H9 (cell line): ENCODE data around the gene ARHGAP40. TPM values are rescaled to one million over a fixed set of nuclear protein-coding genes. Genes with fewer than 3 reads are reported as not detected.

Experiments used
- DNase-seq: peaks from one replicate; pipeline ENCODE4 v3.0.0-alpha.2; 2017
- H2AFZ ChIP-seq: one replicate; pipeline ENCODE4 v1.6.1; 2013; ENCODE audit warnings: mild to moderate bottlenecking, low read length, control low read depth, moderate library complexity
- H2AK5ac ChIP-seq: 2 replicates; pipeline ENCODE4 v1.6.1; 2013; ENCODE audit warnings: low read length, control low read depth, mixed read lengths; ENCODE audit not compliant: insufficient read length
- H2BK120ac ChIP-seq: one replicate; pipeline ENCODE4 v1.6.1; 2013; ENCODE audit warnings: low read depth, mild to moderate bottlenecking, low read length, control low read depth, inconsistent platforms; ENCODE audit not compliant: poor library complexity, severe bottlenecking
- H2BK12ac ChIP-seq: 2 replicates; pipeline ENCODE4 v1.6.1; 2013; ENCODE audit warnings: low read length, control low read depth, mixed read lengths, low read depth; ENCODE audit not compliant: insufficient read length
- H2BK15ac ChIP-seq: 2 replicates; pipeline ENCODE4 v1.6.1; 2013; ENCODE audit warnings: low read depth, low read length, control low read depth
- H2BK20ac ChIP-seq: one replicate; pipeline ENCODE4 v1.6.1; 2013; ENCODE audit warnings: low read depth, mild to moderate bottlenecking, low read length, control low read depth, inconsistent platforms; ENCODE audit not compliant: poor library complexity, severe bottlenecking
- H2BK5ac ChIP-seq: 2 replicates; pipeline ENCODE4 v1.6.1; 2013; ENCODE audit warnings: low read length, control low read depth, mixed read lengths; ENCODE audit not compliant: insufficient read length
- H3K14ac ChIP-seq: 2 replicates; pipeline ENCODE4 v1.6.1; 2013; ENCODE audit warnings: low read length, control low read depth; ENCODE audit not compliant: insufficient read depth
- H3K18ac ChIP-seq: 2 replicates; pipeline ENCODE4 v1.6.1; 2013; ENCODE audit warnings: low read depth, mild to moderate bottlenecking, mixed read lengths, low read length, control low read depth; ENCODE audit not compliant: insufficient read length
- H3K23ac ChIP-seq: 2 replicates; pipeline ENCODE4 v1.6.1; 2013; ENCODE audit warnings: low read length, control low read depth, mixed read lengths, low read depth; ENCODE audit not compliant: insufficient read length
- H3K23me2 ChIP-seq: 2 replicates; pipeline ENCODE4 v1.6.1; 2013; ENCODE audit warnings: low read depth, mild to moderate bottlenecking, mixed read lengths, low read length, control low read depth; ENCODE audit not compliant: insufficient read length, poor library complexity, severe bottlenecking
- H3K27ac ChIP-seq: 2 replicates; pipeline ENCODE4 v1.5.1; 2013; ENCODE audit warnings: low read length, control low read depth, mixed read lengths, low read depth; ENCODE audit not compliant: insufficient read length
- H3K27me3 ChIP-seq: 2 replicates; pipeline ENCODE4 v1.6.1; 2013; ENCODE audit warnings: low read length, control low read depth, inconsistent platforms; ENCODE audit not compliant: insufficient read depth
- H3K4ac ChIP-seq: 2 replicates; pipeline ENCODE4 v1.6.1; 2013; ENCODE audit warnings: low read depth, mild to moderate bottlenecking, control low read depth, inconsistent platforms, low read length, moderate library complexity
- H3K4me1 ChIP-seq: 2 replicates; pipeline ENCODE4 v1.6.1; 2013; ENCODE audit warnings: low read length, control low read depth, inconsistent platforms; ENCODE audit not compliant: insufficient read depth
- H3K4me2 ChIP-seq: 2 replicates; pipeline ENCODE4 v1.6.1; 2013; ENCODE audit warnings: low read length, control low read depth, mixed read lengths; ENCODE audit not compliant: insufficient read length, insufficient read depth
- H3K56ac ChIP-seq: 2 replicates; pipeline ENCODE4 v1.6.1; 2013; ENCODE audit warnings: low read depth, mild to moderate bottlenecking, mixed read lengths, low read length, control low read depth; ENCODE audit not compliant: insufficient read length
- H3K79me1 ChIP-seq: 2 replicates; pipeline ENCODE4 v1.6.1; 2013; ENCODE audit warnings: low read depth, mild to moderate bottlenecking, moderate library complexity, low read length, control low read depth, inconsistent platforms; ENCODE audit not compliant: insufficient read depth, poor library complexity, severe bottlenecking
- H3K79me2 ChIP-seq: 2 replicates; pipeline ENCODE4 v1.6.1; 2013; ENCODE audit warnings: low read length, control low read depth, inconsistent platforms; ENCODE audit not compliant: insufficient read depth
- H3K9ac ChIP-seq: 2 replicates; pipeline ENCODE4 v1.6.1; 2013; ENCODE audit warnings: low read length, control low read depth, mixed read lengths; ENCODE audit not compliant: insufficient read length; ENCODE audit errors: extremely low read depth
- H3K9me3 ChIP-seq: one replicate; pipeline ENCODE4 v1.6.1; 2013; ENCODE audit warnings: low read depth, low read length, inconsistent platforms; ENCODE audit not compliant: control insufficient read depth
- H3T11ph ChIP-seq: one replicate; pipeline ENCODE4 v1.6.1; 2013; ENCODE audit warnings: mild to moderate bottlenecking, low read length, control low read depth, inconsistent platforms
- H4K20me1 ChIP-seq: one replicate; pipeline ENCODE4 v1.6.1; 2013; ENCODE audit not compliant: control insufficient read depth, insufficient read length, insufficient read depth
- H4K5ac ChIP-seq: 2 replicates; pipeline ENCODE4 v1.6.1; 2013; ENCODE audit warnings: low read depth, mild to moderate bottlenecking, mixed read lengths, low read length, control low read depth; ENCODE audit not compliant: insufficient read length
- H4K8ac ChIP-seq: replicated peaks from 2 replicates; pipeline ENCODE4 v1.6.1; 2013; ENCODE audit warnings: low read length, control low read depth, mixed read lengths, low read depth; ENCODE audit not compliant: insufficient read length
- H4K91ac ChIP-seq: 2 replicates; pipeline ENCODE4 v1.6.1; 2013; ENCODE audit warnings: low read depth, mild to moderate bottlenecking, moderate library complexity, mixed read lengths, low read length, control low read depth; ENCODE audit not compliant: insufficient read length
- H3K27ac Mint-ChIP-seq, 3 experiments: 2 replicates in 2 of 3; 3 replicates in 1 of 3; pipeline ENCODE4 v1.8.0; 2020 to 2021; ENCODE audit warnings: mixed read lengths in 3 of 3, mild to moderate bottlenecking in 1 of 3, moderate library complexity in 1 of 3
- H3K27me3 Mint-ChIP-seq: 2 replicates; pipeline ENCODE4 v1.8.0; 2021; ENCODE audit warnings: low read depth, mild to moderate bottlenecking, moderate library complexity, mixed read lengths
- H3K36me3 Mint-ChIP-seq, 3 experiments: 2 replicates in 2 of 3; 3 replicates in 1 of 3; pipeline ENCODE4 v1.8.0; 2020 to 2021; ENCODE audit warnings: low read depth in 3 of 3, mixed read lengths in 3 of 3; ENCODE audit not compliant: insufficient read depth in 1 of 3
- H3K4me1 Mint-ChIP-seq, 2 experiments: 2 replicates each; pipeline ENCODE4 v1.8.0; 2020; ENCODE audit warnings: mixed read lengths in 2 of 2
- H3K4me3 Mint-ChIP-seq, 2 experiments: 2 replicates in 1 of 2; 3 replicates in 1 of 2; pipeline ENCODE4 v1.8.0; 2020 to 2021; ENCODE audit warnings: mild to moderate bottlenecking in 2 of 2, mixed read lengths in 2 of 2, moderate library complexity in 1 of 2
- H3K9me3 Mint-ChIP-seq, 2 experiments: 2 replicates in 1 of 2; 3 replicates in 1 of 2; pipeline ENCODE4 v1.8.0; 2020; ENCODE audit warnings: mild to moderate bottlenecking in 2 of 2, mixed read lengths in 2 of 2, moderate library complexity in 1 of 2
- CTCF ChIP-seq: fragments of 200-600 bp; sonication (generic); conservative IDR thresholded peaks from 3 replicates; pipeline ENCODE4 v1.8.0; 2021; ENCODE audit warnings: antibody characterized with exemption, mild to moderate bottlenecking
- whole genome bisulfite sequencing: extraction: QIAGEN DNeasy Blood & Tissue Kit; methylation state at CpG from one replicate; pipeline ENCODE4 v1.1.7; 2013; ENCODE audit warnings: missing lambda C conversion rate, low lambda C conversion rate, mixed read lengths; ENCODE audit not compliant: insufficient read length; ENCODE audit errors: extremely low coverage; 5-methylcytosine and 5-hydroxymethylcytosine counted together
- total RNA-seq: library from RNA; stranded (reverse); gene quantifications from 2 replicates; pipeline ENCODE4 v1.2.1, GENCODE V29; 2021

Gene ARHGAP40
- total RNA-seq, 1 experiment from 2014 or later = 0.17 TPM

- Histone ChIP-seq H2AFZ (no peak overlapping the region), H3K23ac (no peak overlapping the region), H3K27ac (no peak overlapping the region), H3K18ac (peak overlapping the region; percentile 61), H3K4ac (no peak overlapping the region), H4K8ac (no peak overlapping the region), H3K79me1 (no peaks in the 10 kb centered on the region), H2BK20ac (no peak overlapping the region), H2BK120ac (no peak overlapping the region), H3K4me1 (no peaks in the 10 kb centered on the region; the same call in 1 of the 2 replicates), H2BK5ac (no peak overlapping the region), H2BK15ac (no peak overlapping the region), H2BK12ac (no peak overlapping the region), H3K79me2 (no peaks in the 10 kb centered on the region), H4K91ac (no peak overlapping the region), H3K23me2 (no peaks in the 10 kb centered on the region), H3K9me3 (no peaks in the 10 kb centered on the region), H4K20me1 (no peaks in the 10 kb centered on the region), H3T11ph (no peak overlapping the region), H4K5ac (no peak overlapping the region), H3K9ac (no peak overlapping the region), H3K56ac (no peak overlapping the region), H3K14ac (no peak overlapping the region), H2AK5ac (no peak overlapping the region), H3K4me2 (no peak overlapping the region), H3K27me3 (no peaks in the 10 kb centered on the region)
- Mint-ChIP-seq H3K9me3 (no peaks in the 10 kb centered on the region), H3K27me3 (no peaks in the 10 kb centered on the region; the same call in 1 of the 2 replicates), H3K4me1 (peaks cover 16 to 19% of the 10 kb centered on the region in 2 experiments), H3K27ac (peak overlapping the region in 2 of 3 experiments; percentile 66 to 68; a peak in 1 of 7 replicates), H3K36me3 (no peaks in the 10 kb centered on the region; a peak in 3 of 7 replicates), H3K4me3 (no peak overlapping the region)
- peak; percentile 53 for DNase-seq
- TF ChIP-seq CTCF = no peak
- WGBS = no CpG with 5 or more reads among the region's 9 CpGs
These were observed 27.2 kb downstream of the ARHGAP40 start for GRCh38 chr20:38628580-38629470.
